Lower leg skin (tissue), 4 donors: ENCODE data around the gene CTTN. TPM values are rescaled to one million over a fixed set of nuclear protein-coding genes. Genes with fewer than 3 reads are reported as not detected.
A peak's percentile ranks its signal among the peaks of the same experiment; 100 is the strongest.

Experiments used
- DNase-seq, 2 donors: peaks; one replicate each; pipeline ENCODE4 v3.0.0-alpha.2; 2019; ENCODE audit warnings: low spot score in 2 of 2
- H3K4me3 ChIP-seq: fragments of 200-600 bp; sonication (generic); 2 replicates; pipeline ENCODE4 v1.5.1; 2017; ENCODE audit warnings: mild to moderate bottlenecking, low read depth; ENCODE audit not compliant: poor library complexity, severe bottlenecking
- CTCF ChIP-seq, 3 donors: fragments of 450-650 bp; IDR thresholded peaks; one replicate each; pipeline ENCODE4 v1.5.1; 2016; ENCODE audit warnings: antibody characterized with exemption in 3 of 3, mild to moderate bottlenecking in 3 of 3, moderate library complexity in 2 of 3
- POLR2A ChIP-seq, 2 donors: fragments of 450-650 bp; IDR thresholded peaks; one replicate each; pipeline ENCODE4 v1.6.1; 2016 to 2017; ENCODE audit warnings: antibody characterized with exemption in 2 of 2, mild to moderate bottlenecking in 1 of 2, moderate library complexity in 1 of 2
- WGBS, 2 donors: methylation state at CpG; one replicate each; pipeline ENCODE4 v1.1.5; 2018; 5-methylcytosine and 5-hydroxymethylcytosine counted together
- intact Hi-C: fragments of 100-400 bp; cut with DNase I; formaldehyde crosslinking; loops from one replicate; pipeline ENCODE4 v1.15.0; 2023; ENCODE audit warnings: low total_unique reads
- total RNA-seq, 4 donors: library from RNA; depleted of rRNA; stranded (reverse); fragments of >200 nt; gene quantifications; one replicate each; pipeline ENCODE4 v1.1.0, GENCODE V29; 2016

Gene CTTN
- total RNA-seq, 4 donors from 2014 or later, result 251 to 343 (median 288) TPM

- TF ChIP-seq POLR2A (IDR thresholded peaks at IDR 0.05) (no peak), CTCF (IDR thresholded peaks at IDR 0.05) (no peak)
- intact Hi-C loops, result no loop called here
- WGBS, 2 donors, result 53 to 63% methylated on average over 6 of the region's 6 CpGs
- H3K4me3 ChIP-seq, result no peak overlapping the region
- DNase-seq, result peak in 1 of 2 donors; percentile 24
Measured at GRCh38 chr11:70470127-70470526, 71.8 kb downstream of the CTTN start.

- TF ChIP-seq CTCF (IDR thresholded peaks at IDR 0.05), result no peak
- no peak for TF ChIP-seq POLR2A (IDR thresholded peaks at IDR 0.05)
- DNase-seq, result no peak
- WGBS, 2 donors, result 35 to 49% methylated on average over 7 of the region's 7 CpGs
- intact Hi-C loops, result no loop called here
- H3K4me3 ChIP-seq, result no peak overlapping the region
Measured at GRCh38 chr11:70471254-70471653, 72.9 kb downstream of the CTTN start.

GRCh38 chr11:70472240-70472639 lies 73.9 kb downstream of the CTTN start:
- DNase-seq, result no peak
- WGBS, 2 donors, result 93% methylated on average over 9 of the region's 9 CpGs
- no peak overlapping the region for H3K4me3 ChIP-seq
- no peak for TF ChIP-seq POLR2A (IDR thresholded peaks at IDR 0.05)
- no peak for TF ChIP-seq CTCF (IDR thresholded peaks at IDR 0.05)
- intact Hi-C loops, result no loop called here

- intact Hi-C loops, result no loop called here
- WGBS, 2 donors, result 89 to 92% methylated on average over 20 to 22 of the region's 22 CpGs
- no peak for TF ChIP-seq POLR2A (IDR thresholded peaks at IDR 0.05)
- TF ChIP-seq CTCF (IDR thresholded peaks at IDR 0.05), result no peak
- DNase-seq, result no peak
- no peak overlapping the region for H3K4me3 ChIP-seq
Measured at GRCh38 chr11:70473186-70473872, 75.0 kb downstream of the CTTN start.

GRCh38 chr11:70473873-70474690 lies 75.8 kb downstream of the CTTN start:
- DNase-seq, result no peak
- H3K4me3 ChIP-seq, result no peak overlapping the region
- 84 to 86% methylated on average over 15 to 18 of the region's 18 CpGs for WGBS, 2 donors
- no peak for TF ChIP-seq CTCF (IDR thresholded peaks at IDR 0.05)
- no peak for TF ChIP-seq POLR2A (IDR thresholded peaks at IDR 0.05)
- intact Hi-C loops, result no loop called here
